T-helper 2 cell treated with Interferon-gamma antibody and Interleukin-4, amounts not matched to agents 5 μg/mL and 100 μg/mL, for 36 hours (primary cell): Measurements from ENCODE around the gene ESCO1.

Source experiments
- DNase-seq: peaks from one replicate; pipeline ENCODE4 v3.0.0; 2021; ENCODE audit warnings: low spot score
- H3K27ac Mint-ChIP-seq: one replicate; pipeline ENCODE4 v1.8.0; 2021; ENCODE audit warnings: mild to moderate bottlenecking, mixed read lengths
- H3K27me3 Mint-ChIP-seq: one replicate; pipeline ENCODE4 v1.8.0; 2021; ENCODE audit warnings: low read depth, mixed read lengths
- H3K36me3 Mint-ChIP-seq: one replicate; pipeline ENCODE4 v1.8.0; 2021; ENCODE audit warnings: low read depth, mixed read lengths
- H3K4me1 Mint-ChIP-seq: one replicate; pipeline ENCODE4 v1.8.0; 2021; ENCODE audit warnings: low read depth, mixed read lengths
- H3K4me3 Mint-ChIP-seq: one replicate; pipeline ENCODE4 v1.8.0; 2022; ENCODE audit warnings: mild to moderate bottlenecking, moderate library complexity, mixed read lengths
- H3K9me3 Mint-ChIP-seq: one replicate; pipeline ENCODE4 v1.8.0; 2021; ENCODE audit warnings: mixed read lengths

Gene ESCO1

GRCh38 chr18:21548647-21549046 lies 51.9 kb downstream of the ESCO1 start:
- Mint-ChIP-seq H3K4me1 (no peaks in the 10 kb centered on the region), H3K36me3 (peaks cover 38% of the 10 kb centered on the region), H3K4me3 (no peak overlapping the region), H3K27ac (no peak overlapping the region), H3K9me3 (no peaks in the 10 kb centered on the region), H3K27me3 (no peaks in the 10 kb centered on the region)
- no peak for DNase-seq

GRCh38 chr18:21546423-21546822 lies 54.1 kb downstream of the ESCO1 start:
- no peaks in the 10 kb centered on the region for H3K9me3 Mint-ChIP-seq
- DNase-seq, result no peak
- peaks cover 34% of the 10 kb centered on the region for H3K36me3 Mint-ChIP-seq
- H3K27me3 Mint-ChIP-seq, result no peaks in the 10 kb centered on the region
- H3K4me3 Mint-ChIP-seq, result no peak overlapping the region
- peaks cover 2% of the 10 kb centered on the region for H3K4me1 Mint-ChIP-seq
- H3K27ac Mint-ChIP-seq, result no peak overlapping the region

DNA sequence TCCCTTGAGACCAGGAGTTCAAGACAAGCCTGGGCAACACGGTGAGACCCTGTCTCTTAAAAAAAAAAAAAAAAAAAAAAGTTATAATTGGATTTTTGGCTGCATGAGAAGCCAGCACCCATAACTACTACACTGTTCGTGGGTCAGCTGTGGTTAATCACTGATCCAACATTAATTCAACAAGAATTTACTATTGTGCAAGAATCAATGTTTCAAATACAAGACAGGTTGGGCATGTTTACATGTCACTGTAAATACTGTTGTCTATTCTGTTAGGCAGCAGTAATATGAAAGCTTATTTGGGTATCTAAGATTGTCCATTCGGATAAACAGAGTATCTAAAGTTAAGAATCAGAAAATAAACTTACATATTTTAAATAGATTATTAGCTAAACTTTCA lies 62.3 kb downstream of the ESCO1 start:
- Mint-ChIP-seq H3K4me1 (peaks cover 2% of the 10 kb centered on the region), H3K36me3 (peaks cover 39% of the 10 kb centered on the region), H3K4me3 (no peak overlapping the region), H3K9me3 (no peaks in the 10 kb centered on the region), H3K27ac (no peak overlapping the region), H3K27me3 (no peaks in the 10 kb centered on the region)
- no peak for DNase-seq

- Mint-ChIP-seq H3K27ac (no peak overlapping the region), H3K4me3 (no peak overlapping the region), H3K27me3 (no peaks in the 10 kb centered on the region), H3K4me1 (no peaks in the 10 kb centered on the region), H3K9me3 (no peaks in the 10 kb centered on the region), H3K36me3 (peaks cover 50% of the 10 kb centered on the region)
- DNase-seq, result no peak
Measured at GRCh38 chr18:21534327-21534726, 66.2 kb downstream of the ESCO1 start.

GRCh38 chr18:21526463-21526862 lies 74.0 kb downstream of the ESCO1 start:
- Mint-ChIP-seq H3K4me1 (no peaks in the 10 kb centered on the region), H3K9me3 (no peaks in the 10 kb centered on the region), H3K27me3 (no peaks in the 10 kb centered on the region), H3K27ac (no peak overlapping the region), H3K4me3 (no peak overlapping the region), H3K36me3 (peaks cover 31% of the 10 kb centered on the region)
- DNase-seq, result no peak

DNA sequence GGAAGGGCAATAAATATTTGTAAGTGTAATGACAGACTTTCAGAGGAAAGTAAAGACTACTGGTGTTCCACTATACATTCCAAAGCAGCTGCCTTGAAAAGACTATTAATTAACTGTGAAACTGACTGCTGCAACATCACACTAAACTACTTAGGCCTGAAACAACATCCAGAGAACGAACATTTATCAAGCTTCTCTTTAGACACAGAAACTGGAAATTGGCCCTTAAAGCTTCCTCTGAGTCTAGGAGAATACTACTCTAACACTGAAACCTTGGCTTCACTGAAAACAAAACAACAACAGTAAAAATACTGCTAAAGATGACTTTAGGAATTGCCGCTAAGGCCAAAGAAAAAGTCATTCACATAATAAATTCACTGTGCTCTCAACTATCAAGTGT lies 74.6 kb downstream of the ESCO1 start:
- Mint-ChIP-seq H3K27me3 (no peaks in the 10 kb centered on the region), H3K9me3 (no peaks in the 10 kb centered on the region), H3K36me3 (peaks cover 29% of the 10 kb centered on the region), H3K4me1 (no peaks in the 10 kb centered on the region), H3K27ac (no peak overlapping the region), H3K4me3 (no peak overlapping the region)
- DNase-seq, result no peak

- no peak overlapping the region for H3K4me3 Mint-ChIP-seq
- no peaks in the 10 kb centered on the region for H3K9me3 Mint-ChIP-seq
- no peak for DNase-seq
- H3K27me3 Mint-ChIP-seq, result no peaks in the 10 kb centered on the region
- no peaks in the 10 kb centered on the region for H3K4me1 Mint-ChIP-seq
- H3K36me3 Mint-ChIP-seq, result peaks cover 24% of the 10 kb centered on the region
- H3K27ac Mint-ChIP-seq, result no peak overlapping the region
Measured at GRCh38 chr18:21522530-21522929, 78.0 kb downstream of the ESCO1 start.

- Mint-ChIP-seq H3K4me1 (no peaks in the 10 kb centered on the region), H3K36me3 (peaks cover 8% of the 10 kb centered on the region), H3K27me3 (no peaks in the 10 kb centered on the region), H3K4me3 (no peak overlapping the region), H3K9me3 (no peaks in the 10 kb centered on the region), H3K27ac (no peak overlapping the region)
- no peak for DNase-seq
Measured at GRCh38 chr18:21513741-21514140, 86.8 kb downstream of the ESCO1 start.

DNA sequence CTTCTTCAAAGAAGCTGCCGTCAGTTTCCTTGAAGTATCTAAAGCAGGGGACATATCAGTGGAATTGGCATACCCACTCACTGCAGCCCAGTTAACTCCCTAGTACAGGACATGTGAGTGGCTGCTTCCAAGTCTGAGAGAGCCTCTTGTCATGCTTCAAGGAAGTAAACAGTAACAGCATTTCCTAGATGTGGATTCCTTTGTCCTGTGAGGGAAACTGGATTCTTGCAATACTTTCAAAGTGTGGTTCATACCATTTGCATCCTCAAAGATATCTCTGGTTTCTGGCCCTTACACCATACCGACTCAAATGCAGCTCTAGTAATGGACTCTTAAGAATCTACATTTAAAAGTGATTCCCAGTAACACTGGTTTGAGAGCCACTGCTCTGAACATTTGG lies 87.2 kb downstream of the ESCO1 start:
- DNase-seq, result no peak
- Mint-ChIP-seq H3K4me1 (no peaks in the 10 kb centered on the region), H3K36me3 (peaks cover 8% of the 10 kb centered on the region), H3K9me3 (no peaks in the 10 kb centered on the region), H3K4me3 (no peak overlapping the region), H3K27me3 (no peaks in the 10 kb centered on the region), H3K27ac (no peak overlapping the region)

- no peaks in the 10 kb centered on the region for H3K9me3 Mint-ChIP-seq
- no peaks in the 10 kb centered on the region for H3K4me1 Mint-ChIP-seq
- no peak overlapping the region for H3K27ac Mint-ChIP-seq
- no peaks in the 10 kb centered on the region for H3K27me3 Mint-ChIP-seq
- no peak for DNase-seq
- H3K4me3 Mint-ChIP-seq, result no peak overlapping the region
- peaks cover 6% of the 10 kb centered on the region for H3K36me3 Mint-ChIP-seq
Measured at GRCh38 chr18:21509062-21509461, 91.4 kb downstream of the ESCO1 start.

GRCh38 chr18:21507913-21508701 lies 92.4 kb downstream of the ESCO1 start:
- Mint-ChIP-seq H3K4me3 (no peak overlapping the region), H3K27ac (no peak overlapping the region)

DNA sequence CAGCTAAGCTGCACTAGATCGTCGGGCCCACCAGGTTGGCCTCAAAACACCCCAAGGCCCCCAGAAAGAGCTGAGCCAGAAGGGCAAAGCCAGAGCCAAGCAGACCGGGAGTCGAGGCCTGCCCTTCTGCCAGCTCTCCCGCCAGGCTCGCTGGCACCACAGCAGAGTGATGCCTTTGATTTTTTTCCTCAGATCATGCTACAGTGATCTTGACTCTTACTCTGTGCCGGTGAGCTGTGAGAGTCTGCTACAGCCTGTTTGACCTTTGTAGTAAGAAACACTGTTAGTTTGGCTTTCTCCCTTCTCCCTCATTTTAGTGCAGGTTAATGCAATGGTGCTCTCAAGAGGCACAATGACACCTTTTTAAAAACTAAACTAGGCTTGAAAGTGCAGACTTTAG lies 97.8 kb downstream of the ESCO1 start:
- Mint-ChIP-seq H3K9me3 (no peaks in the 10 kb centered on the region), H3K27ac (no peak overlapping the region), H3K4me3 (no peak overlapping the region), H3K4me1 (no peaks in the 10 kb centered on the region), H3K27me3 (no peaks in the 10 kb centered on the region), H3K36me3 (no peaks in the 10 kb centered on the region)
- no peak for DNase-seq

More at GRCh38 chr18:21507913-21508701, 92.4 kb downstream of the ESCO1 start:
- Mint-ChIP-seq H3K9me3 (no peaks in the 10 kb centered on the region), H3K4me1 (no peaks in the 10 kb centered on the region), H3K27me3 (no peaks in the 10 kb centered on the region), H3K36me3 (peaks cover 2% of the 10 kb centered on the region)
- DNase-seq, result no peak

- no peak for DNase-seq
- Mint-ChIP-seq H3K27ac (no peak overlapping the region), H3K36me3 (no peaks in the 10 kb centered on the region), H3K4me1 (no peaks in the 10 kb centered on the region), H3K4me3 (no peak overlapping the region), H3K27me3 (no peaks in the 10 kb centered on the region), H3K9me3 (no peaks in the 10 kb centered on the region)
Measured at GRCh38 chr18:21499997-21500396, 100.5 kb downstream of the ESCO1 start.

DNA sequence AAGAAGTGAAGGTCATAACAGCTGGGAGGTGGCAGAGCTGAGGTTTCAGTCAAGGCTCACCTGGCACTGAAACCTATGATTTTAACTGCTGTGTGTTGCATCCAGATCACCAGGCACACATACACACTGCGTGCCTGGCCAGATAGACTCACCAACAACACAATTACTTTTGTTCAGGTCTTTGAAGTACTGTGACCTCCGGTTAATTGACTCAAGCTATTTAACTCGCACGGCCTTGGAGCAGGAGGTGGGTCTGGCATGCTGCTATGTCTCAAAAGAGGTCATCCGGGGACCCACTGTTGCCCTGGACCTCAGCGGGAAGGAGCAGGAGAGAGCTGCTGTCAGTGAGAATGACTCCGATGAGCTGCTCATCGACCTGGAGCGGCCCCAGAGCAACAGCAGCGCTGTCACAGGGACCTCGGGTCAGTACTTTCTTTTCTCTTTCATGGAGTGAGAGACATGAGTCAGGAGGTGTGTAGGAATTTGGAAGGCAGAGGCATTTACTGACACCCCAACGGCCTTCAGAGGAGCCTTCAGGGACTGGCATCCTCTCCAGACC lies 104.1 kb downstream of the ESCO1 start:
- Mint-ChIP-seq H3K9me3 (no peaks in the 10 kb centered on the region), H3K27ac (no peak overlapping the region), H3K36me3 (no peaks in the 10 kb centered on the region), H3K4me3 (no peak overlapping the region), H3K4me1 (no peaks in the 10 kb centered on the region), H3K27me3 (peaks cover 3% of the 10 kb centered on the region)
- DNase-seq, result no peak

DNA sequence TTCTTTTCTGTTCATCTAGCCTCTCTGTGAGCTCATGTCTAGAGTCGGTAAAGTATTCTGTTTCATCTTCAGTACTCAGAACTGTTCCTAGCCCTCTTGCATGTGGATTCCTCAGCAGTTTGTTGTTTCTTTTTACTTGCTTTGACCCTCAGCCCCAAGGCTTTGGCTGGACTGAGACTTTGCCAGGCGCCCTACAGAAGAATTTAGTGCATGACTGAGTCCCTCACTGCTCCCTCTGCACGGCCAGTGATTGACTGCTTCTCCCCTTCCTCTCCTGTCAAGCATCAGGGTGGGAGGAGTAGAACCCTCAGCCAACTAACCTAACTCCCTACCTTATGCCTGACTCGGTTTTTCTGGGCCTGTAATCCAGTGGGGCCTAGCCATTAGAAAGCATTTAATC lies 109.8 kb downstream of the ESCO1 start:
- Mint-ChIP-seq H3K4me1 (no peaks in the 10 kb centered on the region), H3K4me3 (no peak overlapping the region), H3K27me3 (peaks cover 6% of the 10 kb centered on the region), H3K27ac (no peak overlapping the region), H3K36me3 (no peaks in the 10 kb centered on the region), H3K9me3 (no peaks in the 10 kb centered on the region)
- DNase-seq, result no peak
